AG09309 (cell line): ENCODE data around the gene ACTRT2.

ENCODE experiments used
- DNase-seq: peaks from one replicate; pipeline ENCODE4 v3.0.0-alpha.2; 2010; ENCODE audit warnings: low read depth
- H3K4me3 ChIP-seq: 2 replicates; pipeline ENCODE4 v1.5.1; 2011; ENCODE audit warnings: mild to moderate bottlenecking, low read depth, low read length, moderate library complexity; ENCODE audit not compliant: control insufficient read depth
- TF ChIP-seq, protein P1 (sequence below): IDR thresholded peaks from 2 replicates; pipeline ENCODE4 v1.5.1; 2011; ENCODE audit warnings: mild to moderate bottlenecking, low read depth, low read length, inconsistent platforms; ENCODE audit not compliant: insufficient read depth, control insufficient read depth; ENCODE audit errors: missing control alignments

The ACTRT2 gene

DNA sequence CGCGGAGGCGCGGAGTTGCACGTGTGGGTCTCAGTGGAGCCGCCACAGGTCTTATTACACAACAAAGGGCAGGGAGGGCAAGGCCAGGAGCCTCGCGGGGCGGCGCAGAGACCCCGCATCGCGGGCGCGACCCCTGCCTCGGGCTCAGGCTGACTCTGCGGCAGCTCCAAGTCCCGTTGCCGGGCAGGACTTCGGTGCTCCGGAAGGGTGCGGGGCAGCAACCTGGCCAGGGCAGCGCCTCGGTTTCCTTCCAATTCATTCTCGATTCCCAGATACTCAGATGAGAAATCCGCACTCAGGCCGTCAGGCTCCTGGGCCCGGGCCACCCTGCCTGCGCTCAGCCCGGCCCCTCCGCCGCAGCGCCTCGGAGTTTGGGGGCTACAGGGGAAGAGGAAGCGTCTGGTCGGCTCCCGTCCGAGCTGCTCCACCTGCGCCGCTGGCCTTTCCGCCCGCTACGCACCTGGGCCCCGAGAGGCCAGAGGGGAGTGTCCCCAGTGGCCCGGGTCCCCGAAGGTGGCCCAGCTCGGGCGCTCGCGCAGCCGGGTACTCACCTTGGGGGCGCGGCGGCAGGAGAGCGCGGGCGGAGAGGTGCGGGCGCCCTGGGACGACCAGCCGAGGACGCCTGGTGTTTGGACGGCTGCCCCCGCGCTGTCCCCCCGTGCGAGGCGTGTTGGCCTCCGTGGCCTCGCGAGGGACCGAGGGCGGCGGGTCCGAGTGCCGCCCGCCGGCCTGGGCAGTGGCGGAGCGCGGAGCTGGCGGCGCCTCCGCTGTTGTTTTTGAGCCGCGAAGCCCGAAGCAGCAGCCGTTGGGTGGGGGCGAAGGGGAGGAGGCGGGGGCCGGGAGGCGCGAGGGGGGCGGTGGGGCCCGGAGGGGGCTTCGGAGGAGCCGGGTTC is 46.6 kb downstream of the ACTRT2 start:
- TF ChIP-seq, protein P1, sequence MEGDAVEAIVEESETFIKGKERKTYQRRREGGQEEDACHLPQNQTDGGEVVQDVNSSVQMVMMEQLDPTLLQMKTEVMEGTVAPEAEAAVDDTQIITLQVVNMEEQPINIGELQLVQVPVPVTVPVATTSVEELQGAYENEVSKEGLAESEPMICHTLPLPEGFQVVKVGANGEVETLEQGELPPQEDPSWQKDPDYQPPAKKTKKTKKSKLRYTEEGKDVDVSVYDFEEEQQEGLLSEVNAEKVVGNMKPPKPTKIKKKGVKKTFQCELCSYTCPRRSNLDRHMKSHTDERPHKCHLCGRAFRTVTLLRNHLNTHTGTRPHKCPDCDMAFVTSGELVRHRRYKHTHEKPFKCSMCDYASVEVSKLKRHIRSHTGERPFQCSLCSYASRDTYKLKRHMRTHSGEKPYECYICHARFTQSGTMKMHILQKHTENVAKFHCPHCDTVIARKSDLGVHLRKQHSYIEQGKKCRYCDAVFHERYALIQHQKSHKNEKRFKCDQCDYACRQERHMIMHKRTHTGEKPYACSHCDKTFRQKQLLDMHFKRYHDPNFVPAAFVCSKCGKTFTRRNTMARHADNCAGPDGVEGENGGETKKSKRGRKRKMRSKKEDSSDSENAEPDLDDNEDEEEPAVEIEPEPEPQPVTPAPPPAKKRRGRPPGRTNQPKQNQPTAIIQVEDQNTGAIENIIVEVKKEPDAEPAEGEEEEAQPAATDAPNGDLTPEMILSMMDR = no peak
- DNase-seq = no peak
- peak overlapping the region; percentile 36 for H3K4me3 ChIP-seq

- H3K4me3 ChIP-seq = peak within 1 kb of the TSS; percentile 48
- TF ChIP-seq, protein P1 = no peak
- DNase-seq = peak; percentile 8
Observed at GRCh38 chr1:3068564-3069431, 47.5 kb downstream of the ACTRT2 start, which contains the start of gene PRDM16. Gene PRDM16, plus strand, starts transcription at chr1:3069203. Its CDS starts 57 bp downstream, at chr1:3069260.

GRCh38 chr1:3069491-3070308 is 48.4 kb downstream of the ACTRT2 start:
- H3K4me3 ChIP-seq = peak overlapping the region; percentile 48
- TF ChIP-seq, protein P1 = peak; percentile 44
- DNase-seq = peak; percentile 14

DNA sequence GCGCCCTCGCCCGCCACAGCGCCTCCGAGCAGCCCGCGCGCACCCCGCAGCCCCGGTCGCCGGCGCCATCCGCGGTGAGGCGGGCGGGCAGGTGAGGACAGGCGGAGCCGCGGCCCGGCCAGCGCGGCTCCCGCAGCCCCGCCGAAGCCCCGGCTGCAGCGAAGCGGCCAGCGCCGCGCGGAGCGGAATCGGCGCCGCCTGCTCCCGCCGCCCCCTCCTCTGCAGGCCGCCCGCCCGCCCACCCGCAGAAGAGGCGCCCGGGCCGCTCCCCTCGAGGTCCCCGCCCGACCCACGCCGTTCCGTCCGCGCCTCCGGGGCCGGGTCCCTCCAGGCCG is 49.0 kb downstream of the ACTRT2 start:
- TF ChIP-seq, protein P1 = no peak
- H3K4me3 ChIP-seq = peak overlapping the region; percentile 48
- DNase-seq = no peak

- peak overlapping the region; percentile 21 for H3K4me3 ChIP-seq
- TF ChIP-seq, protein P1 = no peak
Observed at GRCh38 chr1:3070644-3071564, 49.6 kb downstream of the ACTRT2 start.

More at GRCh38 chr1:3070644-3071564, 49.6 kb downstream of the ACTRT2 start:
- DNase-seq = no peak
